Upper lobe of left lung (tissue), 4 donors: ENCODE measurements around the gene CCL28.

Source experiments
- CTCF ChIP-seq, 6 experiments: fragments of 450-650 bp in 4 of 6; fragments of 200-600 bp in 2 of 6; sonication (generic) in 2 of 6; IDR thresholded peaks; one replicate each; pipeline ENCODE4 v1.5.1; 2016 to 2019; ENCODE audit warnings: antibody characterized with exemption in 6 of 6
- EP300 ChIP-seq, 4 donors: sonication (generic); formaldehyde crosslinking; IDR thresholded peaks; one replicate each; pipeline ENCODE4 v1.5.1; 2017; ENCODE audit warnings: antibody characterized with exemption in 4 of 4, control low read depth in 2 of 4
- POLR2A ChIP-seq, 4 donors: fragments of 450-650 bp; IDR thresholded peaks; one replicate each; pipeline ENCODE4 v1.5.1; 2016 to 2017; ENCODE audit warnings: antibody characterized with exemption in 4 of 4, mild to moderate bottlenecking in 2 of 4

DNA sequence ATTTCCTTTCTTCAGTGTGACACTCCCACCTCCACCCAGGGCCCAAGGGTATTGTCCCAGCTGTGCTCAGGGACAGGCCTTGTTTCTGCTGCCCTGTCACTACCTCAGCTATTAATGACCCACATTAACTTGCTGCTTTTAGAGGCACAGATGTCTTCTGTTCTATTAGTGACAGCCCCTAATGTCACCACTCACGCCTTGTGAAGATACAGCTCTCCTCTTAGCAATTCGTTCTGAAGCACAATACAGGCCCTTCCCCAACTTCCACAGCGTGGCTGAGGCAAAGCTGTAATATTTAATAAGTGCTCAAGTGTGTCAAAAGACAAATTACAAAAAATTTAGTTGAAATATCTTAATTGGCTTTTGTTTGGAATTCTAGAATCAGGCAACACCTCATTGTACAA, 54.3 kb downstream of the CCL28 start:
- TF ChIP-seq CTCF (IDR thresholded peaks at IDR 0.05) (no peak), POLR2A (IDR thresholded peaks at IDR 0.05) (no peak), EP300 (IDR thresholded peaks at IDR 0.05) (no peak)
